Esophagus squamous epithelium (tissue), 4 donors: Measurements from ENCODE around the gene GABRA5.

Experiments used
- CTCF ChIP-seq, 6 experiments: fragments of 450-650 bp in 4 of 6; fragments of 200-600 bp in 2 of 6; sonication (generic) in 2 of 6; IDR thresholded peaks; one replicate each; pipeline ENCODE4 v1.5.1; 2016 to 2019; ENCODE audit warnings: antibody characterized with exemption in 6 of 6, mild to moderate bottlenecking in 4 of 6, moderate library complexity in 4 of 6
- POLR2A ChIP-seq, 4 donors: fragments of 450-650 bp; IDR thresholded peaks; one replicate each; pipeline ENCODE4 v1.6.1; 2017; ENCODE audit warnings: antibody characterized with exemption in 4 of 4, mild to moderate bottlenecking in 4 of 4, moderate library complexity in 3 of 4

GRCh38 chr15:26870346-26870745 lies 3.5 kb downstream of the GABRA5 start:
- TF ChIP-seq POLR2A (IDR thresholded peaks at IDR 0.05) (no peak), CTCF (IDR thresholded peaks at IDR 0.05) (no peak)
